Stimulated activated CD4-positive, alpha-beta T cell treated with anti-CD3 and anti-CD28 coated beads, Interleukin-4, amount 100 ng/mL, for 1 hour (primary cell): ENCODE results near the gene RASAL3.

ENCODE experiments used
- DNase-seq: peaks from one replicate; pipeline ENCODE4 v3.0.0-alpha.2; 2020

Gene RASAL3

GRCh38 chr19:15432629-15433518, 31.5 kb downstream of the RASAL3 start:
- DNase-seq: peak; percentile 95

GRCh38 chr19:15432018-15432494, 32.3 kb downstream of the RASAL3 start:
- DNase-seq: peak; percentile 26

DNA sequence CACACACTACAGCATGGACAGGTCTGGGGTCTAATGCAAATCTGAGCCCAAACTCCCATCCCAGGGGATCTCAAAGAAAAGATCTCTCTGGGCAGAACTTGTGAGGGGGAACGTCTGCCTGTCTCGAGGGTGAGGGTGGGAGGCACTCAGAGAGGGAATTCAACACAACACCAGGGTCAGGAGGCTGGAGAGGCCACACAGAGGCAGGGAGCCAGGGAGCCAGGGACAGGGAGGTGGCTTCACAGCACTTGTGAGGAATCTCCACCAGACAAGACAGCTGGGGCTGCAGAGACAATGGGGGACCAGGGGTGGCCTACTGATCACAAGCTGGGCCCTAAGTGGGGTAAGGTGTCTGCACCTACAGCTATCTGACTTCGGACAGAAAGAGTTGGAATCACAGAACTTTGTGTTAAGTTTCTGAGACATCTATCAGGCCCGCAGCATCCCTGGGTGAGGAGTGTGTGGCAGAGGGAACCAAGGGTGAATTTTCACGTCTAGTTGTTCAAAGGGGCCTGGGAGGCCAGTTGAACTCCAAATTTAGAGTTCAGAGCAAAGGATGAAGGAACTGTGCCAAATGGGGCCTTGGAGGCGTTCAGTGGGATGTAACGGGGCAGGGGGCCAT, 32.8 kb downstream of the RASAL3 start:
- no peak for DNase-seq

GRCh38 chr19:15430526-15431120, 33.7 kb downstream of the RASAL3 start:
- DNase-seq: no peak

- no peak for DNase-seq
Measured at GRCh38 chr19:15429825-15430467, 34.4 kb downstream of the RASAL3 start.

- DNase-seq: no peak
Measured at GRCh38 chr19:15428956-15429824, 35.2 kb downstream of the RASAL3 start.

DNA sequence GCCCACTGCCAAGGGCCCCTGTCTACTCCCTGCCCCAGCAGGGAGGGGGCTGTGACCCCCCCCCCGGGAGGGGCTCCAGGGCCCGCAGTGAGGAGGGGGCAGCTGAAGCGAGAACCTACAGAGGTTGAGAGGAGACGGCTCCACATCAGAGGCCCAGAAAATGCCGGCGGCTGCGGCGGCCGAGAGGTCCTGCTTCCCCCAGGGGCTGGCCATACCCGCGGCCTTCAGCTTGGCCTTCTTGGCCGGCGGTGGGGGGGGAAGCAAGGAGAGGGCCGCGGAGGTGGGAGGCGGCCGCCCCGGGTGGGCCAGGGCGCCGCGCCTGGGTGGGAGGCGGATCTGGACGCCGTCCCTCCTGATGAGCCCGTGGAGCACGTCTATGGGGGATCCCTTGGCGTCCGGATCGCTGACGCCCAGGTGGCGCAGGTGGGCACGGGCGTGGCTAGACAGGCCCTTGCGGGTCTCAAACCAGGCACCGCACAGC, 36.3 kb downstream of the RASAL3 start:
- no peak for DNase-seq

GRCh38 chr19:15427350-15427700, 37.0 kb downstream of the RASAL3 start:
- DNase-seq: no peak

DNA sequence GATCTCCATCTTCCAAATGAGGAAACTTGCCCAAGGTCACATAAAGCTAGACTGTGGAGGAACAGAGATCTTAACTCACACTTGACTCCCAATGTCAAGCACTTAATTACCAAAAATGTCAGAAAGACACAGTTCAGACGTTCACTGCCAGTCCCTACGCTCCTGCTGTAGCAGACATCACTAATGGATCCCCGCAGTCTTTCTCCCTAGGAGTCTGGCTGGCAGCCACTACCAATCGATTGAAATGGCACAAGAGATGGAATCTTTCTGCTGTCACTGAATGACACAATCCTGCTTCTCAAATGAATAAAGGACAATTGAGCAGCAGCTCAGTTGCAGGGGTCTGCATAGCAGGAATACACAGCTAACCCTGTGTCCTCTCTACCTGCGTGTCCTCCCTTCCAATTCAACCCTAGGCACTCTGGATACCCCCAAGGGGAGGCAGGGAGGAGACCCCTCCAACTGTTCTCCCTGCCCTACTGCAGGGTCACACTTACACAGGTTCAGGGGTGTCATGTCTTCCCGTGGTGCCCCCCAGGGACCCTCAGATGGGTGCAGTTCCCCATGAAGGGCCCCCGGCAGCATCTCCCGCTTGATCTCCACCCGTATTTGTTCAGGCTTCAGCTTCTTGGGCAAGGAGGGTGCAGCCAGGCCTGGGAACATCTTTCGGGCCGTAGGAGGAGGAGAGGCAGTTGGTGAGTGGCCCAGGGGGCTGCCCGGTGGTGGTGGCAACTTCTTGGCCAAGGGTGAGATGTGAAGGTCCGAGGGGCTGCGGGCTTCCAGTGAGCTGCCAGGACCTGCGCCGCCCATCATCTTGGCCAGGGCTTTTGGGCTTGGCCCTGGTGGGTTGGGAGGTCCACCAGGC, 37.6 kb downstream of the RASAL3 start:
- DNase-seq: no peak

- DNase-seq: no peak
Measured at GRCh38 chr19:15425321-15425950, 38.9 kb downstream of the RASAL3 start.

DNA sequence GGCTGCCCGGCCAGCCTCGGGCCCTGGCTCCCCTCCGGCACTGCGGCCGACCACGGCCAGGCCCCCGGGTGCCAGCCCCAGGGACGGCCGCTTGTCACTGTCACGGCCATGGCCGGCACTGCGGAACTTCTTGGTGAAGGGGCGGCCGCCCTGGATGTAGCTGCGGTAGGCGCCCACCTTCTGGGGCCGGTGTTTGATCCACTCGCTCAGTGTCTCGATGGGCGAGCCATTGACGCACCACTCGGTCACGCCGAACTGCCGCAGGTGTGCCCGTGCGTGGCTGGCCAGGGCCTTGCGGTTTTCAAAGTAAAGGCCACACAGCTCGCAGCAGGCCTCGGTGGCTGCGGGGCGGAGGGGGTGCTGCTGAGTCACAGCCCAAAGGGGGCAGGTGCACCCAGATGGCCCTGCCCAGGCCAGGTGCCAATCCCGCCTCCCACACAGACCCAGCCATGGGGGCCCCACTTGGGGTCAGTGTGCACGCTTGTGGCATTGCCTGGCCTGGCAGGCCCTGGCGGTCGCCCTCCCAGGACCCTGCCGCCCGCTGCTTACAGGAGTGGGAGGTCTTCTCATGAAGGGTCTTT, 39.6 kb downstream of the RASAL3 start:
- no peak for DNase-seq

GRCh38 chr19:15424121-15424520, 40.2 kb downstream of the RASAL3 start:
- no peak for DNase-seq

DNA sequence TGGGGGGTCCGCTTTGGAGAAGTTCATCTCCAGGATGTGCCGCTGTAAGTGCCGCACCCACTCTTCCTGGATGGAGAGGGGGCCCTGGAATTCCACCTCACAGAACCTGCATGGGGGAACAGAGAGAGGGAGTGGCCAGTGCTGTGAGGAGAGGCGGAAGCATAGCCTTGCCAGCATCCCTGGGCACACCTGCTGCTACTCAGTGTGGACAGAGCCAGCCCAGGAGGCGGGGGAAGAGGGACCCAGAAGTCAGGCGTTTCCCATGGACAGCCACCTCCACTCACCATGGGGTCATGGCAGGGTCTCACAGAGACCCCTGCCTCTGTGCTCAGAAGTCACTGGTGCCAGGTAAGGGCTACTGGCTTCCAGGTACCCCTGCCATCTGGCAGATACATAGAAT, 41.2 kb downstream of the RASAL3 start:
- DNase-seq: no peak

GRCh38 chr19:15422296-15423075, 41.9 kb downstream of the RASAL3 start:
- DNase-seq: no peak

DNA sequence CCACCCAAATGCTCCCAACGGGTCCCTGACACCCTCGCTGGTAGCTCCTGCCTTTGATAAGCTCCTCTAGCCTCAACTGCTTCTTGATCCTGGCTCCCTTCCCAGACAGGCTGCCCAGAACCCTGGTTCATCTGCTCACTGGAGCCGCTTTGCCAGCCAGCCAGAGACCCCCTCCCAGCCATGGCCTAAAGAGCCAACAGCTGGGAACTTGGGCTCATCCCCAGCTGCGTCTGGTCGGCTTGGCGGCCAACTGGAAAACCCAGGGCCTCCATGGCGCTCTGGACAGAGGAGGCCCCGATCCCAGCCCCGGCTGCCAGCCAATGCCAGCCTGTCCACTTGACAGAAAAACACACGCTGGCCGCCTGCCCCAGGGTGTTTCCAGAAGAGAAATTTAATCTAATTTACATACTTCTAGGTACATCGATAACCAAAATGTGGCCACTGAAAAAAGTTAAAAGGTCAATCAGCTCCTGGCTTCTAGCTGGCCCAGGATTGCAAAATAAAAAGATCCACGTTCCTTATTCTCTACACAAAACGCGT, 42.6 kb downstream of the RASAL3 start:
- no peak for DNase-seq

GRCh38 chr19:15421136-15421695, 43.1 kb downstream of the RASAL3 start:
- no peak for DNase-seq

DNA sequence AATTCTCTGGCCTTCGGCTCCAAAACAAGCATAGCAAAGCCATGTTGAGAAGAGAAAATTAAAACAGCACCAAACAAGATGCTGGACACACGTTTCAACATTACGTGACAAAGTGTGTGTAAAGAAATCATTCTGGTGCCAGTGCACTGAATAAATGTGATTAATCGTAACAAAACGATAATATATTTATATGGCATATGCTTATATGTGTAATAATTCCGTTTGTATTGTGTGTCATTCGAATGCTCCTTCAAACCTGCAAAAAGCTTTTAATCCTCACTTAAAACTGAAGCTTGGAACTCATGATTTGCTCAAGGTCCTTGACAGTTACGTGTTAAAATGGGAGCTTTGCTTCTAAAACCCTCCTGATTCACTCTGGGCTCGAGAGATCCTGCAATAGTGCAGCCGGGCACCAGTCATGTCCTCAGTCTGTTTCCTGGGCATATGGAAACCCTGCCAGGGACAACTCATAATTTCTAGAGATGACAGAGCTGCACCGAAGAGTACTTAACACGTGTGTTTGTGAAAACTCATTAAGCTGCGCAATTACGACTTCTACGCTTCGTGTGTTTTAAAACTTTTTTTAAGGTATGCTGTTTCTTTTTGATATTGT, 44.8 kb downstream of the RASAL3 start:
- DNase-seq: no peak
